Keratinocyte (primary cell): ENCODE measurements around the gene DOCK3.

ENCODE experiments used
- CTCF ChIP-seq, 3 experiments: IDR thresholded peaks in 1 of 3; conservative IDR thresholded peaks in 1 of 3; optimal IDR thresholded peaks in 1 of 3; 2 replicates in 2 of 3; 3 replicates in 1 of 3; pipeline versions ENCODE3 to v1.5.1; 2011; ENCODE audit warnings: low read length in 3 of 3, mild to moderate bottlenecking in 3 of 3, moderate library complexity in 2 of 3, control low read depth in 1 of 3, inconsistent platforms in 1 of 3; ENCODE audit not compliant: insufficient read depth in 2 of 3; ENCODE audit errors: extremely low read depth in 1 of 3
- EZH2 ChIP-seq: IDR thresholded peaks from one replicate; pipeline ENCODE4 v1.6.1; 2012; ENCODE audit warnings: inconsistent platforms, mild to moderate bottlenecking, low read length, moderate library complexity

- no peak for TF ChIP-seq EZH2
- no peak for TF ChIP-seq CTCF (optimal IDR thresholded peaks at IDR 0.05 in 1 of 3, IDR thresholded peaks at IDR 0.05 in 1 of 3, conservative IDR thresholded peaks at IDR 0.05 in 1 of 3; ENCODE audit: extremely low read depth in 1 of 3, insufficient read depth in 2 of 3, low read length in 3 of 3)
These were observed 663.9 kb downstream of the DOCK3 start for GRCh38 chr3:51338632-51339031.
